ENCODE results near the gene KRTAP2-2. TPM values are rescaled to one million over a fixed set of nuclear protein-coding genes. Genes with fewer than 3 reads are reported as not detected.

Gene KRTAP2-2
- total RNA-seq, 1 experiment from 2014 or later = not detected

Other genes with a start within 250 kb of the KRTAP2-2 start
- 29.7 and 73.0 TPM in 2 replicates for gene KRT10, start 232.6 kb downstream of the KRTAP2-2 start, total RNA-seq (2014; rRNA removed; shearing (Covaris generic))
- gene KRT12, start 188.0 kb downstream of the KRTAP2-2 start, total RNA-seq (2014; rRNA removed; shearing (Covaris generic)) = not detected in 2 replicates
- not detected in 2 replicates for gene KRT20, start 170.0 kb downstream of the KRTAP2-2 start, total RNA-seq (2014; rRNA removed; shearing (Covaris generic))
- gene KRT23, start 117.6 kb downstream of the KRTAP2-2 start, total RNA-seq (2014; rRNA removed; shearing (Covaris generic)) = not detected in 2 replicates
- gene KRT39, start 88.3 kb downstream of the KRTAP2-2 start, total RNA-seq (2014; rRNA removed; shearing (Covaris generic)) = not detected in 2 replicates
- not detected in 2 replicates for gene KRT40, start 70.9 kb downstream of the KRTAP2-2 start, total RNA-seq (2014; rRNA removed; shearing (Covaris generic))
- not detected in 2 replicates for gene KRTAP3-3, start 61.1 kb downstream of the KRTAP2-2 start, total RNA-seq (2014; rRNA removed; shearing (Covaris generic))
- gene KRTAP3-2, start 55.3 kb downstream of the KRTAP2-2 start, total RNA-seq (2014; rRNA removed; shearing (Covaris generic)) = not detected in 2 replicates
- not detected in 2 replicates for gene KRTAP3-1, start 46.1 kb downstream of the KRTAP2-2 start, total RNA-seq (2014; rRNA removed; shearing (Covaris generic))
- gene KRTAP1-5, start 28.0 kb downstream of the KRTAP2-2 start, total RNA-seq (2014; rRNA removed; shearing (Covaris generic)) = 0.45 and 2.5 TPM in 2 replicates
- gene KRTAP1-4, start 25.0 kb downstream of the KRTAP2-2 start, total RNA-seq (2014; rRNA removed; shearing (Covaris generic)) = not detected in 2 replicates
- gene KRTAP1-3, start 20.4 kb downstream of the KRTAP2-2 start, total RNA-seq (2014; rRNA removed; shearing (Covaris generic)) = not detected in 2 replicates
- gene KRTAP1-1, start 13.8 kb downstream of the KRTAP2-2 start, total RNA-seq (2014; rRNA removed; shearing (Covaris generic)) = not detected in 2 replicates
- not detected in 2 replicates for gene KRTAP2-1, start 7.9 kb downstream of the KRTAP2-2 start, total RNA-seq (2014; rRNA removed; shearing (Covaris generic))
- not detected in 2 replicates for gene KRTAP2-3, start 4.9 kb upstream of the KRTAP2-2 start, total RNA-seq (2014; rRNA removed; shearing (Covaris generic))
- gene KRTAP2-4, start 10.6 kb upstream of the KRTAP2-2 start, total RNA-seq (2014; rRNA removed; shearing (Covaris generic)) = not detected in 2 replicates
- not detected in 2 replicates for gene KRTAP4-7, start 28.9 kb upstream of the KRTAP2-2 start, total RNA-seq (2014; rRNA removed; shearing (Covaris generic))
- gene KRTAP4-8, start 42.9 kb upstream of the KRTAP2-2 start, total RNA-seq (2014; rRNA removed; shearing (Covaris generic)) = not detected in 2 replicates
- gene KRTAP4-16, start 47.0 kb upstream of the KRTAP2-2 start, total RNA-seq (2014; rRNA removed; shearing (Covaris generic)) = not detected in 2 replicates
- not detected in 2 replicates for gene KRTAP4-9, start 50.2 kb upstream of the KRTAP2-2 start, total RNA-seq (2014; rRNA removed; shearing (Covaris generic))
- not detected in 2 replicates for gene KRTAP4-11, start 63.1 kb upstream of the KRTAP2-2 start, total RNA-seq (2014; rRNA removed; shearing (Covaris generic))
- gene KRTAP4-12, start 69.0 kb upstream of the KRTAP2-2 start, total RNA-seq (2014; rRNA removed; shearing (Covaris generic)) = not detected in 2 replicates
- not detected in 2 replicates for gene KRTAP4-6, start 85.3 kb upstream of the KRTAP2-2 start, total RNA-seq (2014; rRNA removed; shearing (Covaris generic))
- not detected in 2 replicates for gene KRTAP4-5, start 94.6 kb upstream of the KRTAP2-2 start, total RNA-seq (2014; rRNA removed; shearing (Covaris generic))
- gene KRTAP4-4, start 105.5 kb upstream of the KRTAP2-2 start, total RNA-seq (2014; rRNA removed; shearing (Covaris generic)) = not detected in 2 replicates
- not detected in 2 replicates for gene KRTAP4-3, start 113.0 kb upstream of the KRTAP2-2 start, total RNA-seq (2014; rRNA removed; shearing (Covaris generic))
- gene KRTAP4-2, start 123.0 kb upstream of the KRTAP2-2 start, total RNA-seq (2014; rRNA removed; shearing (Covaris generic)) = not detected in 2 replicates
- gene KRTAP4-1, start 129.7 kb upstream of the KRTAP2-2 start, total RNA-seq (2014; rRNA removed; shearing (Covaris generic)) = not detected in 2 replicates
- not detected in 2 replicates for gene KRTAP9-1, start 134.7 kb upstream of the KRTAP2-2 start, total RNA-seq (2014; rRNA removed; shearing (Covaris generic))
- not detected in 2 replicates for gene KRTAP9-2, start 171.4 kb upstream of the KRTAP2-2 start, total RNA-seq (2014; rRNA removed; shearing (Covaris generic))
- not detected in 2 replicates for gene KRTAP9-3, start 177.2 kb upstream of the KRTAP2-2 start, total RNA-seq (2014; rRNA removed; shearing (Covaris generic))
- gene KRTAP9-8, start 182.8 kb upstream of the KRTAP2-2 start, total RNA-seq (2014; rRNA removed; shearing (Covaris generic)) = not detected in 2 replicates
- gene KRTAP9-4, start 194.5 kb upstream of the KRTAP2-2 start, total RNA-seq (2014; rRNA removed; shearing (Covaris generic)) = not detected in 2 replicates
- not detected in 2 replicates for gene KRTAP9-9, start 200.2 kb upstream of the KRTAP2-2 start, total RNA-seq (2014; rRNA removed; shearing (Covaris generic))
- gene KRTAP9-6, start 210.1 kb upstream of the KRTAP2-2 start, total RNA-seq (2014; rRNA removed; shearing (Covaris generic)) = not detected in 2 replicates
- not detected in 2 replicates for gene KRTAP9-7, start 220.5 kb upstream of the KRTAP2-2 start, total RNA-seq (2014; rRNA removed; shearing (Covaris generic))
- not detected in 2 replicates for gene KRTAP29-1, start 247.6 kb upstream of the KRTAP2-2 start, total RNA-seq (2014; rRNA removed; shearing (Covaris generic))

Data from SJSA1 (cell line).